ENCODE data around the gene PDAP1. TPM values are rescaled to one million over a fixed set of nuclear protein-coding genes. Genes with fewer than 3 reads are reported as not detected.
A peak's percentile ranks its signal among the peaks of the same experiment; 100 is the strongest.

PDAP1 gene
- total and polyA plus RNA-seq, 2 of the 13 experiments (the other 11 are each of a cell fraction or from before 2014, with no cell fraction given): 13.0 to 100 TPM

GRCh38 chr7:99387912-99388311 lies 20.5 kb downstream of the PDAP1 start:
- Histone ChIP-seq H3K9me3 (ENCODE audit: low read length) (no peaks in the 10 kb centered on the region), H2AFZ (ENCODE audit: low read length) (no peak overlapping the region), H3K4me1 (ENCODE audit: insufficient read depth, low read length) (no peaks in the 10 kb centered on the region), H4K20me1 (ENCODE audit: insufficient read depth, low read length) (0 out of 2 replicates have a peak, but pooled peaks cover 6% of the 10 kb centered on the region), H3K27me3 (ENCODE audit: control insufficient read depth in 1 of 2, insufficient read depth in 2 of 2, low read length in 2 of 2) (no peaks in the 10 kb centered on the region), H3K9ac (ENCODE audit: insufficient read depth, low read depth, low read length) (no peak overlapping the region), H3K4me2 (ENCODE audit: low read depth, low read length) (no peak overlapping the region), H3K79me2 (ENCODE audit: insufficient read depth, low read length) (peaks cover 5% of the 10 kb centered on the region), H3K27ac (ENCODE audit: extremely low read length, insufficient read depth, low read length) (no peak overlapping the region), H3K36me3 (replicated peaks in 1 of 2; ENCODE audit: control insufficient read depth in 1 of 2, insufficient read depth in 2 of 2, low read length in 2 of 2) (peaks cover 17 to 45% of the 10 kb centered on the region in 2 experiments), H3K4me3 (replicated peaks in 1 of 3; ENCODE audit: insufficient read depth in 1 of 3, low read depth in 2 of 3, low read length in 3 of 3) (no peak overlapping the region)
- FAIRE-seq: no peak
- no TSS peak for BruUV-seq (replicated peaks)
- no peak for ATAC-seq
- WGBS (ENCODE audit: low lambda C conversion rate): 100% methylated on average over 19 of the region's 20 CpGs
- in situ Hi-C loops (cut with HindIII; ENCODE audit: extremely low pct_ligation_motif_present, low pct_unique_long_range_greater_than_20kb): no loop called here
- ChIA-PET CTCF (ENCODE audit: low intra/inter-chr PET ratio, low total read pairs) (interaction anchor here (2.2 kb wide), 1 partner anchor 23 kb away, joined by 18 read pairs; no protein-coding TSS in a partner anchor), POLR2A (interaction anchor here (1.7 kb wide), 1 partner anchor 21 kb away, joined by 5 read pairs; the partner anchor contains the start of genes BUD31 and PDAP1)
- intact Hi-C loops (cut with micrococcal nuclease; ENCODE audit: unreplicated experiment): loop anchor here (1.0 kb wide), 1 partner anchor 23 kb away; no protein-coding TSS in a partner anchor
- TF ChIP-seq PLRG1 (conservative IDR thresholded peaks at IDR 0.05): no peak
- no peak for TF ChIP-seq GFI1 (CRISPR knock-in tag; IDR thresholded peaks at IDR 0.05; ENCODE audit: borderline replicate concordance)
- TF ChIP-seq TSC22D2 (CRISPR knock-in tag; IDR thresholded peaks at IDR 0.05; ENCODE audit: borderline replicate concordance): no peak
- TF ChIP-seq RFX5 (IDR thresholded peaks at IDR 0.05; ENCODE audit: low read depth, low read length): no peak
- 0 out of 2 replicates have a peak, but pooled peaks have one; percentile 36 for TF ChIP-seq RBFOX2 (IDR thresholded peaks at IDR 0.05; ENCODE audit: low read depth, low read length)
- no peak for TF ChIP-seq ZNF253 (CRISPR knock-in tag; IDR thresholded peaks at IDR 0.05; ENCODE audit: borderline replicate concordance)
- TF ChIP-seq NR1H2 (CRISPR knock-in tag; IDR thresholded peaks at IDR 0.05; ENCODE audit: borderline replicate concordance, low read depth): no peak
- TF ChIP-seq AGO2 (optimal IDR thresholded peaks at IDR 0.05; ENCODE audit: low read depth, low read length): peak; percentile 79
- TF ChIP-seq, protein P1, sequence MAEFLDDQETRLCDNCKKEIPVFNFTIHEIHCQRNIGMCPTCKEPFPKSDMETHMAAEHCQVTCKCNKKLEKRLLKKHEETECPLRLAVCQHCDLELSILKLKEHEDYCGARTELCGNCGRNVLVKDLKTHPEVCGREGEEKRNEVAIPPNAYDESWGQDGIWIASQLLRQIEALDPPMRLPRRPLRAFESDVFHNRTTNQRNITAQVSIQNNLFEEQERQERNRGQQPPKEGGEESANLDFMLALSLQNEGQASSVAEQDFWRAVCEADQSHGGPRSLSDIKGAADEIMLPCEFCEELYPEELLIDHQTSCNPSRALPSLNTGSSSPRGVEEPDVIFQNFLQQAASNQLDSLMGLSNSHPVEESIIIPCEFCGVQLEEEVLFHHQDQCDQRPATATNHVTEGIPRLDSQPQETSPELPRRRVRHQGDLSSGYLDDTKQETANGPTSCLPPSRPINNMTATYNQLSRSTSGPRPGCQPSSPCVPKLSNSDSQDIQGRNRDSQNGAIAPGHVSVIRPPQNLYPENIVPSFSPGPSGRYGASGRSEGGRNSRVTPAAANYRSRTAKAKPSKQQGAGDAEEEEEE (CRISPR knock-in tag; IDR thresholded peaks at IDR 0.05; ENCODE audit: borderline replicate concordance): no peak
- no peak for DNase-seq (ENCODE audit: low spot score)
